NOMO-1 treated with dmso at 0.1 percent for 144 hours (cell line): Measurements from ENCODE around the gene SCARB2.

ENCODE experiments used
- DNase-seq: peaks from one replicate; lab custom pipeline; 2025; ENCODE audit not compliant: unreplicated experiment; lab: John Stamatoyannopoulos, UW

SCARB2 gene

GRCh38 chr4:76199664-76200211 lies 13.9 kb downstream of the SCARB2 start:
- DNase-seq: no peak

GRCh38 chr4:76198411-76199237 lies 15.0 kb downstream of the SCARB2 start:
- DNase-seq: peak; percentile 11

GRCh38 chr4:76197971-76198410 lies 15.6 kb downstream of the SCARB2 start:
- no peak for DNase-seq

GRCh38 chr4:76197031-76197743 lies 16.4 kb downstream of the SCARB2 start:
- DNase-seq: no peak

- DNase-seq: no peak
Observed at GRCh38 chr4:76196376-76196775, 17.2 kb downstream of the SCARB2 start.

GRCh38 chr4:76195326-76195725 lies 18.3 kb downstream of the SCARB2 start:
- no peak for DNase-seq

- DNase-seq: no peak
Observed at GRCh38 chr4:76194325-76194724, 19.3 kb downstream of the SCARB2 start.

GRCh38 chr4:76192236-76192635 lies 21.4 kb downstream of the SCARB2 start:
- no peak for DNase-seq

GRCh38 chr4:76188557-76188956 lies 25.1 kb downstream of the SCARB2 start:
- no peak for DNase-seq

GRCh38 chr4:76188149-76188548 lies 25.5 kb downstream of the SCARB2 start:
- no peak for DNase-seq

GRCh38 chr4:76187152-76187551 lies 26.5 kb downstream of the SCARB2 start:
- no peak for DNase-seq

GRCh38 chr4:76182463-76182862 lies 31.2 kb downstream of the SCARB2 start:
- no peak for DNase-seq

GRCh38 chr4:76179398-76180318 lies 34.0 kb downstream of the SCARB2 start:
- DNase-seq: peak; percentile 59

- DNase-seq: no peak
Observed at GRCh38 chr4:76178296-76178695, 35.3 kb downstream of the SCARB2 start.

GRCh38 chr4:76177709-76178108 lies 35.9 kb downstream of the SCARB2 start:
- DNase-seq: no peak

GRCh38 chr4:76175336-76175735 lies 38.3 kb downstream of the SCARB2 start:
- no peak for DNase-seq

GRCh38 chr4:76174216-76174615 lies 39.4 kb downstream of the SCARB2 start:
- no peak for DNase-seq

- DNase-seq: no peak
Observed at GRCh38 chr4:76168688-76169087, 44.9 kb downstream of the SCARB2 start.

- DNase-seq: no peak
Observed at GRCh38 chr4:76166480-76166879, 47.1 kb downstream of the SCARB2 start.

GRCh38 chr4:76160355-76160754 lies 53.3 kb downstream of the SCARB2 start:
- peak; percentile 41 for DNase-seq

GRCh38 chr4:76156635-76157034 lies 57.0 kb downstream of the SCARB2 start:
- DNase-seq: no peak
